ENCODE results near the gene LRIG3.

DNA sequence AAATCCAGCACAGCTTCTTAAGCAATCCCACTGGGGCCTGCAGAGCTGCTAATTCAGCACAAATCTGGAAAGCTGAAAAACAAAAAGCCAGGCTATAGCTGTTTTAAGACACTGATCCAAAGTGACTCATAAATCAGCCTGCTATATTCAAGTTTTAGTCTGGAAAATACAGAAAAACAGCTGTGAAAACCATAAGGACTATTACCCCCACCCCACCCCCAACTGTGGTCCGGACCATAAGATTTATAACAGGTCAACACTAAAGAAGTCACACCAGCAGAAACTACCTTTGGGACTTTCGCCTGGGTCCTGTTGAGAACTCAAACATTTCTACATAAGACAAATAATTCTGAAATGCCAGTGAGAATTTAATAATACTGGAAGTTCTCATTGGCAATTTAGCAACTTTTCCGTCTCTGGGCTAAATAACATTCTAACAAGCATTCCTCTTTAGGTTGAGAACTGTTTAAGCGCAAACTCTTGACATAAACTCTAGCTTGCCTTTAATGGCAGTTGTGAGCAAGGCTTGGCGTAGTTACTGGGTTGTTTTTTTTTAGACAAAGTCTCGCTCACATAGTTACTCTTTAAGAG, 3.3 kb downstream of the LRIG3 start:
- TF ChIP-seq CTCF (IDR thresholded peaks at IDR 0.05; ENCODE audit: poor library complexity, severe bottlenecking) (no peak), TAF1 (IDR thresholded peaks at IDR 0.05; ENCODE audit: low read depth) (no peak)
